H1 (cell line): ENCODE data around the gene PHLPP1. TPM values are rescaled to one million over a fixed set of nuclear protein-coding genes. Genes with fewer than 3 reads are reported as not detected.

Experiments
- E2F6 ChIP-seq: IDR thresholded peaks from 2 replicates; pipeline ENCODE4 v1.6.1; 2012; ENCODE audit warnings: inconsistent platforms
- PHF8 ChIP-seq: fragments of 200-600 bp; sonication (generic); conservative IDR thresholded peaks from 2 replicates; pipeline ENCODE4 v1.7.1; 2012; ENCODE audit warnings: low read depth, mild to moderate bottlenecking, inconsistent platforms, low read length, moderate library complexity
- polyA plus RNA-seq, 7 experiments: library from polyadenylated mRNA; depleted of rRNA in 3 of 7; stranded (reverse) in 5 of 7; unstranded in 2 of 7; fragments of >200 nt in 5 of 7; fragments of 200-250 nt in 2 of 7; gene quantifications; 1 replicate in 5 of 7; 2 replicates in 1 of 7; 4 replicates in 1 of 7; pipeline versions ENCODE4 v1.2.1 to v1.2.3, GENCODE V29; 2011 to 2013; ENCODE audit warnings: missing spikeins in 2 of 7, mixed read lengths in 2 of 7
- total RNA-seq: library from RNA; stranded (reverse); fragmentation: NEBNext Ultra II Directional; extraction: Animal tissue kit (Norgen Biotek cat#: 25700); gene quantifications from 2 replicates; pipeline ENCODE4 v1.2.1, GENCODE V29; 2021

The PHLPP1 gene
- total and polyA plus RNA-seq, 2 of the 8 experiments (the other 6 are each of a cell fraction or from before 2014, with no cell fraction given): 28.0 to 66.3 TPM

- TF ChIP-seq E2F6: no peak
- no peak for TF ChIP-seq PHF8
Observed at GRCh38 chr18:62979900-62980299, 264.6 kb downstream of the PHLPP1 start (continued).
